K562 (cell line): ENCODE results near the gene RGS9. TPM values are rescaled to one million over a fixed set of nuclear protein-coding genes. Genes with fewer than 3 reads are reported as not detected.

Source experiments
- ATAC-seq: fragments of 200-7000 bp; cut with Tn5 transposase; 3 replicates; pipeline ENCODE4 v1.9.1; 2020; ENCODE audit warnings: moderate library complexity
- BruUV-seq: library from RNA; stranded (reverse); fragments of 400-500 nt; replicated peaks from 2 replicates; lab custom pipeline; 2021; lab: Mats Ljungman, UMichigan
- CTCF ChIA-PET: fragments of 300-600 bp; formaldehyde crosslinking; extraction: SDS; loops from one replicate; lab custom pipeline; 2021; ENCODE audit warnings: low intra/inter-chr PET ratio; lab: Yijun Ruan, JAX
- POLR2A ChIA-PET: fragments of 300-600, 350-650 bp; sonication (Branson Sonifier 250); formaldehyde crosslinking; extraction: SDS; loops from one replicate; lab custom pipeline; 2021; ENCODE audit warnings: antibody characterized with exemption, inconsistent platforms; lab: Yijun Ruan, JAX
- DNase-seq, 4 experiments: peaks; one replicate each; pipeline versions ENCODE4 v3.0.0 to v3.0.0-alpha.2; 2011 to 2018; ENCODE audit warnings: low spot score in 3 of 4, mixed read lengths in 3 of 4; ENCODE audit errors: extremely low read depth in 1 of 4
- FAIRE-seq: peaks from 2 replicates; lab custom pipeline; 2011; peaks lifted over from hg19 to GRCh38; lab: Jason Lieb, UNC
- H2AFZ ChIP-seq: 2 replicates; pipeline ENCODE4 v1.6.0; 2011; ENCODE audit warnings: low read depth, low read length, control low read depth, inconsistent platforms
- H3K27ac ChIP-seq: fragments of 200-600 bp; 3 replicates; pipeline ENCODE4 v1.8.0; 2011; ENCODE audit warnings: low read depth, mild to moderate bottlenecking, control low read depth, inconsistent platforms, low read length, moderate library complexity, mixed read lengths; ENCODE audit errors: extremely low read depth
- H3K27me3 ChIP-seq, 2 experiments: fragments of 300-600 bp in 1 of 2; 2 replicates in 1 of 2; 3 replicates in 1 of 2; pipeline versions ENCODE4 v1.6.0 to v1.8.0; 2011; ENCODE audit warnings: inconsistent platforms in 2 of 2, low read length in 2 of 2, mild to moderate bottlenecking in 1 of 2, mixed read lengths in 1 of 2, moderate library complexity in 1 of 2; ENCODE audit not compliant: control insufficient read depth in 2 of 2, insufficient read depth in 2 of 2
- H3K36me3 ChIP-seq: fragments of 300-600 bp; 3 replicates; pipeline ENCODE4 v1.8.0; 2011; ENCODE audit warnings: mild to moderate bottlenecking, low read length, inconsistent platforms; ENCODE audit not compliant: control insufficient read depth, insufficient read depth
- H3K4me1 ChIP-seq, 2 experiments: fragments of 200-600 bp in 1 of 2; replicated peaks in 1 of 2; 2 replicates in 1 of 2; 3 replicates in 1 of 2; pipeline versions ENCODE4 v1.5.1 to v1.8.0; 2011; ENCODE audit warnings: inconsistent platforms in 2 of 2, low read length in 2 of 2, mild to moderate bottlenecking in 1 of 2, mixed read lengths in 1 of 2, moderate library complexity in 1 of 2; ENCODE audit not compliant: control insufficient read depth in 2 of 2, insufficient read depth in 2 of 2
- H3K4me2 ChIP-seq: 2 replicates; pipeline ENCODE4 v1.6.1; 2011; ENCODE audit warnings: low read length, control low read depth, inconsistent platforms, mixed read lengths; ENCODE audit not compliant: insufficient read depth
- H3K4me3 ChIP-seq: fragments of 200-600 bp; sonication (generic), shearing (Covaris generic); 2 replicates; pipeline ENCODE4 v1.5.1; 2016; ENCODE audit warnings: control low read depth, inconsistent platforms
- H3K79me2 ChIP-seq: fragments of 200-600 bp; 3 replicates; pipeline ENCODE4 v1.8.0; 2011; ENCODE audit warnings: low read length, inconsistent platforms; ENCODE audit not compliant: control insufficient read depth, insufficient read depth
- H3K9ac ChIP-seq, 2 experiments: 2 replicates each; pipeline versions ENCODE4 v1.6.0 to v1.6.1; 2011; ENCODE audit warnings: low read depth in 2 of 2, low read length in 2 of 2, control low read depth in 1 of 2, inconsistent platforms in 1 of 2, mild to moderate bottlenecking in 1 of 2, mixed read lengths in 1 of 2; ENCODE audit not compliant: insufficient read depth in 1 of 2
- H3K9me1 ChIP-seq: one replicate; pipeline ENCODE4 v1.6.0; 2011; ENCODE audit warnings: inconsistent platforms, mild to moderate bottlenecking, low read length, moderate library complexity; ENCODE audit not compliant: control insufficient read depth, insufficient read depth
- H3K9me3 ChIP-seq: replicated peaks from 2 replicates; pipeline ENCODE4 v1.5.1; 2011; ENCODE audit warnings: low read depth, low read length, inconsistent platforms; ENCODE audit not compliant: control insufficient read depth, insufficient read depth
- H4K20me1 ChIP-seq: replicated peaks from 2 replicates; pipeline ENCODE4 v1.6.1; 2011; ENCODE audit warnings: low read length, inconsistent platforms, mixed read lengths; ENCODE audit not compliant: control insufficient read depth, insufficient read depth
- CBX5 ChIP-seq: IDR thresholded peaks from 2 replicates; pipeline ENCODE4 v1.6.1; 2014; ENCODE audit warnings: low read depth, borderline replicate concordance
- HNRNPK ChIP-seq: fragments of 200-400 bp; formaldehyde crosslinking; IDR thresholded peaks from one replicate; pipeline ENCODE4 v1.6.1; 2018; ENCODE audit warnings: mild to moderate bottlenecking, low read depth, low read length; ENCODE audit not compliant: poor library complexity, severe bottlenecking
- MEF2A ChIP-seq: IDR thresholded peaks from 2 replicates; pipeline ENCODE4 v1.6.1; 2011; ENCODE audit warnings: low read depth, mild to moderate bottlenecking, low read length, moderate library complexity; ENCODE audit not compliant: control insufficient read depth
- NR2C2 ChIP-seq, 2 experiments: fragments of 200-800 bp in 1 of 2; sonication (Bioruptor generic) in 1 of 2; sonication (generic) in 1 of 2; formaldehyde crosslinking in 1 of 2; IDR thresholded peaks; 2 replicates each; pipeline versions ENCODE4 v1.6.1 to v1.8.0; 2016 to 2022; ENCODE audit warnings: mild to moderate bottlenecking in 1 of 2, missing compliant biosample characterization in 1 of 2, missing genetic modification characterization in 1 of 2, missing genetic modification reagents in 1 of 2
- RBM34 ChIP-seq: fragments of 200-400 bp; formaldehyde crosslinking; IDR thresholded peaks from 2 replicates; pipeline ENCODE4 v1.6.1; 2018; ENCODE audit warnings: low read length, borderline replicate concordance; ENCODE audit not compliant: insufficient read depth
- U2AF1 ChIP-seq: fragments of 200-400 bp; formaldehyde crosslinking; optimal IDR thresholded peaks from 2 replicates; pipeline ENCODE3; 2017; ENCODE audit warnings: mild to moderate bottlenecking, low read depth, low read length, moderate library complexity
- XRCC3 ChIP-seq: fragments of 450-650 bp; IDR thresholded peaks from 2 replicates; pipeline ENCODE4 v1.6.1; 2017; ENCODE audit warnings: mild to moderate bottlenecking, moderate library complexity
- ZBTB11 ChIP-seq, 3 experiments: fragments of 200-800 bp in 1 of 3; fragments of 250-450 bp in 1 of 3; fragments of 450-650 bp in 1 of 3; sonication (Bioruptor Pico) in 1 of 3; sonication (Bioruptor generic) in 1 of 3; formaldehyde crosslinking in 1 of 3; IDR thresholded peaks; 2 replicates each; pipeline versions ENCODE4 v1.6.1 to v1.8.0; 2016 to 2022; ENCODE audit warnings: mild to moderate bottlenecking in 2 of 3, missing genetic modification characterization in 2 of 3, missing compliant biosample characterization in 1 of 3, moderate library complexity in 1 of 3
- WGBS: fragments of 100-300 bp; shearing (Covaris generic); methylation state at CpG from one replicate; pipeline ENCODE4 v1.1.6; 2016; ENCODE audit warnings: low coverage, mixed read lengths; ENCODE audit not compliant: insufficient coverage; ENCODE audit errors: missing lambda C conversion rate; 5-methylcytosine and 5-hydroxymethylcytosine counted together
- in situ Hi-C: fragments of 300-500 bp; cut with MboI; formaldehyde crosslinking; loops from 4 replicates; pipeline ENCODE4 v1.15.0; 2018; ENCODE audit warnings: inconsistent platforms, mixed read lengths
- intact Hi-C: fragments of 100-400 bp; cut with micrococcal nuclease; formaldehyde crosslinking; loops from 2 replicates; pipeline ENCODE4 v1.14.2; 2022
- polyA plus RNA-seq, 8 experiments: library from polyadenylated mRNA; depleted of rRNA in 4 of 8; stranded (reverse) in 5 of 8; unstranded in 3 of 8; fragments of >200 nt; fragmentation: Nextera tagmentation in 2 of 8; fragmentation: Illumina TruSeq in 1 of 8; extraction: Ambion mirVana in 2 of 8; extraction: Trizol in 1 of 8; gene quantifications; 2 replicates each; pipeline versions ENCODE4 v1.2.1 to v1.2.3, GENCODE V29; 2011 to 2014; ENCODE audit warnings: inconsistent platforms in 1 of 8, missing spikeins in 1 of 8
- total RNA-seq, 7 experiments: library from RNA; depleted of rRNA in 6 of 7; stranded (reverse); fragments of >200 nt in 6 of 7; fragmentation: Illumina TruSeq in 2 of 7; extraction: Trizol in 2 of 7; gene quantifications; 2 replicates each; pipeline versions ENCODE4 v1.2.1 to v1.2.3, GENCODE V29; 2011 to 2021; ENCODE audit warnings: low replicate concordance in 1 of 7
- TF ChIP-seq, protein P1 (sequence below), 2 experiments: fragments of 450-650 bp in 1 of 2; sonication (generic) in 1 of 2; formaldehyde crosslinking; conservative IDR thresholded peaks; 2 replicates each; pipeline versions ENCODE4 v1.4.0 to v1.8.1; 2020 to 2022; ENCODE audit warnings: mild to moderate bottlenecking in 1 of 2, missing genetic modification reagents in 1 of 2
- TF ChIP-seq, protein P2 (sequence below): fragments of 450-650 bp; IDR thresholded peaks from 2 replicates; pipeline ENCODE4 v1.6.1; 2014; ENCODE audit warnings: low read depth, mild to moderate bottlenecking, moderate library complexity, borderline replicate concordance

Gene RGS9
- total and polyA plus RNA-seq, 9 of the 15 experiments (the other 6 are each of a cell fraction or from before 2014, with no cell fraction given), result 0.18 to 1.4 (median 0.55) TPM

DNA sequence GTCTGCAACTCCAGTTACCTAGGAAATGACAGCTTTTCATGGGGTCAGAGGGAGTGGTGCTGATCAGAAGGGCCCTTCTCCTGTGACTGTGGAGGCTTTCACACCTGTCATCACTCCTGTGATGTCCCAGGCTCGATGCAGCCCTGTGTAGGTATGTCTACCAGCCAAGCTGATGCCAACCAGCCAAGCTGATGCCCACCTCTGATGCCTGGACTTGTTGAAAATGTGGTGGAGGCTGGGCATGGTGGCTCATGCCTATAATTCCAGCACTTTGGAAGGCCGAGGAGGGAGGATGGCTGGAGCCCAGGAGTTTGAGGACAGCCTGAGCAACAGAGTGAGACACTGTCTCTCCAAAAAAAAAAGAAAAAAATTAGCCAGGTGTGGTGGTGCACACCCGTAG is 33.7 kb upstream of the RGS9 start:
- Histone ChIP-seq H3K79me2 (no peaks in the 10 kb centered on the region), H3K9ac (no peak overlapping the region), H3K4me1 (peaks cover 7 to 11% of the 10 kb centered on the region in 2 experiments; a peak in 3 of 5 replicates), H3K9me3 (no peaks in the 10 kb centered on the region), H3K4me3 (no peak overlapping the region), H2AFZ (no peak overlapping the region), H3K27ac (no peak overlapping the region), H4K20me1 (no peaks in the 10 kb centered on the region), H3K27me3 (peaks cover 3 to 23% of the 10 kb centered on the region in 2 experiments; a peak in 3 of 5 replicates), H3K36me3 (no peaks in the 10 kb centered on the region), H3K4me2 (no peak overlapping the region), H3K9me1 (no peaks in the 10 kb centered on the region)
- ChIA-PET POLR2A (interaction anchor here (0.5 to 1.1 kb wide), 3 partner anchors 9 to 17 kb away, joined by 3 to 4 read pairs (median 3); no protein-coding TSS in a partner anchor), CTCF (no interaction called here)
- ATAC-seq (no peak), FAIRE-seq (no peak), DNase-seq (no peak)
- intact Hi-C loops (loop anchor here (5.0 to 10.0 kb wide), 2 partner anchors 94 to 139 kb away; no protein-coding TSS in a partner anchor), in situ Hi-C loops (no loop called here)
- 4% methylated on average over 3 of the region's 3 CpGs for WGBS
- BruUV-seq, result no TSS peak
- TF ChIP-seq RBM34, result no peak
- TF ChIP-seq CBX5, result no peak
- TF ChIP-seq, protein P1, sequence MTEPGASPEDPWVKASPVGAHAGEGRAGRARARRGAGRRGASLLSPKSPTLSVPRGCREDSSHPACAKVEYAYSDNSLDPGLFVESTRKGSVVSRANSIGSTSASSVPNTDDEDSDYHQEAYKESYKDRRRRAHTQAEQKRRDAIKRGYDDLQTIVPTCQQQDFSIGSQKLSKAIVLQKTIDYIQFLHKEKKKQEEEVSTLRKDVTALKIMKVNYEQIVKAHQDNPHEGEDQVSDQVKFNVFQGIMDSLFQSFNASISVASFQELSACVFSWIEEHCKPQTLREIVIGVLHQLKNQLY (CRISPR knock-in tag; conservative IDR thresholded peaks at IDR 0.05), result no peak
- TF ChIP-seq ZBTB11 (CRISPR knock-in tag; IDR thresholded peaks at IDR 0.05), result no peak
- TF ChIP-seq XRCC3, result no peak
- TF ChIP-seq NR2C2 (CRISPR knock-in tag; IDR thresholded peaks at IDR 0.05), result no peak
- TF ChIP-seq NR2C2 (tag; IDR thresholded peaks at IDR 0.05), result no peak
- no peak for TF ChIP-seq MEF2A
- TF ChIP-seq, protein P2, sequence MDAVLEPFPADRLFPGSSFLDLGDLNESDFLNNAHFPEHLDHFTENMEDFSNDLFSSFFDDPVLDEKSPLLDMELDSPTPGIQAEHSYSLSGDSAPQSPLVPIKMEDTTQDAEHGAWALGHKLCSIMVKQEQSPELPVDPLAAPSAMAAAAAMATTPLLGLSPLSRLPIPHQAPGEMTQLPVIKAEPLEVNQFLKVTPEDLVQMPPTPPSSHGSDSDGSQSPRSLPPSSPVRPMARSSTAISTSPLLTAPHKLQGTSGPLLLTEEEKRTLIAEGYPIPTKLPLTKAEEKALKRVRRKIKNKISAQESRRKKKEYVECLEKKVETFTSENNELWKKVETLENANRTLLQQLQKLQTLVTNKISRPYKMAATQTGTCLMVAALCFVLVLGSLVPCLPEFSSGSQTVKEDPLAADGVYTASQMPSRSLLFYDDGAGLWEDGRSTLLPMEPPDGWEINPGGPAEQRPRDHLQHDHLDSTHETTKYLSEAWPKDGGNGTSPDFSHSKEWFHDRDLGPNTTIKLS, result no peak
- no peak for TF ChIP-seq HNRNPK
- no peak for TF ChIP-seq U2AF1
